NOMO-1 treated with DMSO at 0.1 percent for 48 hours (cell line): ENCODE data around the gene SLC35F3.

ENCODE experiments used
- DNase-seq: peaks from one replicate; lab custom pipeline; 2025; ENCODE audit not compliant: unreplicated experiment; lab: John Stamatoyannopoulos, UW

Gene SLC35F3

DNA sequence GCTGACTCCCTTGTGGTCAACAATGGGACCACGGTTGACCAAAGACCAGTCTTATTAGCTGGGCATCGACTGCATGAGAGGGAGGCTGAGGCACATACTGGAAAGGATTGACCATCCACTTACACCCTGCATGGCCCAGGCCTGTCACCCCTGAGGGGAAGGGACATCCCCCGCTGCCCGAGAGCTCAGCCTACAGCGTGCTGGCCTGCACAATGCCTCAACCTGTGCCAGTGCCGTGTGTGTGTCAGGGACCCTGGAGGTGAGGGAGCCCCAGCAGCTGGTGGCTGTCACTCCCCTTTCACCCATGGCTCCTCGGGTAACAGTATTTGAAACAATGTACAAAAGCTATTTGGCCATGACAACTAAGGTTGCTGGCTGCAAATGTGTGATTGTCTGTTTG, 67.3 kb downstream of the SLC35F3 start:
- no peak for DNase-seq

DNA sequence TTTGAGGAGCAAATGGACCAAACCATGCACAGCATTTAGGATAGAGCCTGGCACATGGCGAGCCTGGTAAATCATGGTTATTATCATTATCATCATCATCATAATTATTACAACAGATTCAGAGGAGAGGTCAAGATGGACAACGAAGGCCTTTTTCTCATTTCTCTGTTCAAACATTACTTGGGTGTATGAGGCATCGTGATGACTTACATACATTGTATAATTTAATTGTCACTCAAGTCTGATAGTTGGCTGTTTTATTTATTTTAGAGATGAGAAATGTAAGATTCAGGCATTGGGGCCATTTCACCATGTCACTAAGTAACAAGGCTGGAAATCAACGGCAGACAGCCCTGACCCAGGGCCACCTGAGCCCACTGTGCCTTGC, 68.1 kb downstream of the SLC35F3 start:
- DNase-seq, result no peak

- no peak for DNase-seq
Measured at GRCh38 chr1:233972951-233973635, 68.6 kb downstream of the SLC35F3 start.

- DNase-seq, result no peak
Measured at GRCh38 chr1:233975486-233975885, 71.0 kb downstream of the SLC35F3 start.

GRCh38 chr1:233981042-233981675, 76.7 kb downstream of the SLC35F3 start:
- no peak for DNase-seq

GRCh38 chr1:233982827-233983518, 78.5 kb downstream of the SLC35F3 start:
- no peak for DNase-seq

GRCh38 chr1:233983811-233984210, 79.3 kb downstream of the SLC35F3 start:
- no peak for DNase-seq

GRCh38 chr1:233988963-233989696, 84.7 kb downstream of the SLC35F3 start:
- DNase-seq, result no peak

GRCh38 chr1:233990486-233990885, 86.0 kb downstream of the SLC35F3 start:
- DNase-seq, result no peak

DNA sequence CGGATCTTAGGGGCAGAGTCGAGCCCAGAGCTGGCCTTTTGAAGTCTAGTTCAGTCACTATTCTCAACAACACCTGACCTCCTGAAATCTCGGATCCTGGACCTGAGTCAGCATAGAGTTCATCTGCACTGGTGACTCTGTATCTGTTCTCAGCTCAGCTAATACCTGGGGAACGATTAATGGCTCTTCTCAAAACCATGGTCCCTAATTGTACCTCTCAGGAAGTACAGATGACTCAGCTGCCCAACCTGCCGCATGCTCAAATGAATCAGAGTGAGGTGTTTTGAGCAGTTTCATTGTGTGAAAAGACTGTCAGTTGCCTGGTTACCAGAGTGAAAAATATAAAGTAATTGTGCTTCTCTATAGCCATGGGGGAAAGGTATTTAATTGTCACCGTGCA, 89.2 kb downstream of the SLC35F3 start:
- no peak for DNase-seq

DNA sequence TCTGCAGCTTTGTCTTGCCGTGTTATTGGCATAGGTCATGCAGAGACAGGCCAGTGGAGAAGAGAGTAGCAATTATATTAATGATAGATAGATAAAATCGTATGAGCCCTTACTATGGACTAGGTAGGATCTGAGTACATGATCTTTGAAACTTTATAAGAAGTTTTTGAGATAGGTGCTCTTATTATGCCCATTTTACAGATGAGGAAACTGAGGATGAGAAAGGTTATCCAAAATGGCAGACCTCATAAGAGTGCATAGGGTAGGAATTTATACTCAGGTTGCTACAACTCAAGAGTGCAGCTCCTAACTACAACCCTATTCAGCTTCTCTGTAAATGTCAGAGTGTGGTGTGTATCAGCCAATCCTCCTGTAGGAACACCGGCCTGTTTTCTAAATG, 89.6 kb downstream of the SLC35F3 start:
- no peak for DNase-seq

DNA sequence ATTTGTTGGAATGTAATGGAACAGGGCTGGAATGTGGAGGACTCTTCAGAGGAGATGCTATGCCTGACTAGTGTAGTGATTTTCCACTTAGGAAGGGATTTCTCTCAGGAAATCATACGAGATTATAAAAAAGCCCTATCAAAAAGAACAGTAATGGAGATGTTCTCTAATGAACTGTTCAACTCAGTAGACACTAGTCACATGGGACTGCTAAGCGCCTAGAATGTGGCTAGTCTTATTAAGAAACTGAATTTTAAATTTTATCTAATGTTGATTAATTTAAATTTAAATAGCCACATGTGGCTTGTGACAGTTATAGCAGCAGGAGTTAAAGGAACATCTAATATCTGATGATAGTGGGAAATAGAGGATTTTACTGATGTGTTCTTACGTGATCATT, 94.0 kb downstream of the SLC35F3 start:
- no peak for DNase-seq

DNA sequence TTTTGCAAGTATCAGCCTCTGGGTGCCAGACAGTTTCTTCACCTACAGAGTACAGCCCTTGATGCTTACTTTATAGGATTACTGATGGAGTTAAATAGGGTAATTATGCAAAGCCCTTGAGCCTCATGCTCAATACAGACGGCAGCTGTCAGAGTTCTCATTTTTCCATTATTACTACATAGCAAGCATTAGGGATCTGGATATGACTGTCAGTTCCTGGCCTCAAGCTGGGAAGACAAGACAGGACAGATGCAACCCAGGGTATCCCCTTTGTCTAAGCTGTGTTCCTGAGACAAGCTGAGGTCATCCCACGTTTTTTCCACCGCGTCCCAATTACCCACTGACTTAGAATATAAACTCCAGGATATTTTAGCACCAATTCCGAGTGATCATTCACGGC, 94.4 kb downstream of the SLC35F3 start:
- DNase-seq, result no peak

GRCh38 chr1:234000557-234001041, 96.1 kb downstream of the SLC35F3 start:
- DNase-seq, result no peak

DNA sequence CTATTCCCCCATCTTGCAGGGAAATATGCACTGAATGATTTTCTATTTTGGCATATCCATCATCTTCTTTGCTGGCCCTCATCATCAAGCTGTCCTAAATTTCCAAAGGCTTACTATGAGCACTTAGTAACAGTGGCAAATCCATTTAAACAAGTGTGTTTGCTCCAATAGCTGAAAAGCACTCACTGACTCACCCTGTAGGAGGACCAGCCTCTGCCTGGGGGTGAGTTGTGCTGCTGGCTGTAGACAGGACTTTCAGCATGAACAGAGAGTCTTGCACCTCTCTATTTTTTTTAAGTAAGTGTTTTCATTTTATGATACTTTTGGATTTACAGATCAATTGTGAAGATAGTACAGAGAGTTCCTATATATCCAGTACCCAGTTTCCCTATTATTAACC, 97.3 kb downstream of the SLC35F3 start:
- DNase-seq, result no peak

GRCh38 chr1:234004591-234004990, 100.1 kb downstream of the SLC35F3 start:
- DNase-seq, result no peak

- DNase-seq, result no peak
Measured at GRCh38 chr1:234007684-234008083, 103.2 kb downstream of the SLC35F3 start.

DNA sequence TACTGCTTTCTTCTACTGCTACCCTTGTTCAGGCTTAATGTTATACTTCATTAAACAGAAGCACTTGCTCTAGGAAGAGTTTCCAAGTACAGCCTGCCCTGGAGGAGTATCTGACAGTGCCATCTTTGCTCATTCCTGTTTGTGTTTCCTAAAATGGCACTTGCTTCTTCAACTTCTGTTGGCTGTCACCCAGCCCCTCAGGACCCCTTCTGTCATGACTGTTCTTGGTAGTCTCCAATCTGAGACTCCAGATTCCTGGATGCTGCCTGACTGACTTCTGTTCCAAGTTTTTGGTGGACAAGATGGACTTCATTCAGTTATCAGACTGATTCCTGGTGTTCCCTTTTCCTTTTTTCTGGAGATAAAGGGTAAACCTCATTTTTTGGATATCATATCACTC, 104.1 kb downstream of the SLC35F3 start:
- no peak for DNase-seq

- DNase-seq, result no peak
Measured at GRCh38 chr1:234009668-234010067, 105.2 kb downstream of the SLC35F3 start.

- no peak for DNase-seq
Measured at GRCh38 chr1:234014208-234014607, 109.7 kb downstream of the SLC35F3 start.

DNA sequence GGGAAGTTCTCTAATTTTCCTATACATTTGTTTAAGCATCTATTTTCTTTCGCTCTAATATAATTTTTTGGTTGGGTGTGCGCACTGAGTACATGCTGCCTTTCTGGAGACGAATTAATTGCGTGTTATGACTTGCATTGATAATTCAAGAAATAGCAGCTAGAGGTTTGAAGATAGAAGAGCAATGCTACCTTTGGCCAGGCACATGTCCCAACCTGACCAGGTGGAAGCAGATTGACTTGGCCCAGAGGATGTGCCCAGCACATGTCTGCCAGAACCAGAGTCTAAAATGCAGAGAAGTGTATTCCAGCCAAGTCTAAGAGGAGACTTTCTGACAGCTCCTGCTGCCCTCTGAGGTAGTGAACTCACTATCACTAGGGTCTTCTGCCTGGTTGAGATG, 114.3 kb downstream of the SLC35F3 start:
- DNase-seq, result no peak

GRCh38 chr1:234019387-234019786, 114.9 kb downstream of the SLC35F3 start:
- no peak for DNase-seq
